Thyroid gland (tissue), 4 donors: Measurements from ENCODE around the gene TEX2. TPM values are rescaled to one million over a fixed set of nuclear protein-coding genes. Genes with fewer than 3 reads are reported as not detected.

ENCODE experiments used
- DNase-seq, 2 donors: peaks; one replicate each; pipeline ENCODE4 v3.0.0-alpha.2; 2019
- H3K27ac ChIP-seq, 3 donors: fragments of 200-600 bp; sonication (generic); 1 replicate in 2 of 3; 2 replicates in 1 of 3; pipeline ENCODE4 v1.5.1; 2016 to 2019; ENCODE audit warnings: mild to moderate bottlenecking in 1 of 3, moderate library complexity in 1 of 3
- H3K27me3 ChIP-seq: fragments of 200-600 bp; sonication (generic); one replicate; pipeline ENCODE4 v1.5.1; 2019
- H3K36me3 ChIP-seq, 2 donors: fragments of 200-600 bp; sonication (generic); one replicate each; pipeline ENCODE4 v1.5.1; 2016 to 2019
- H3K4me1 ChIP-seq, 2 donors: fragments of 200-600 bp; sonication (generic); one replicate each; pipeline ENCODE4 v1.5.1; 2017 to 2019
- H3K4me3 ChIP-seq, 3 donors: fragments of 200-600 bp; sonication (generic); replicated peaks in 1 of 3; 1 replicate in 2 of 3; 2 replicates in 1 of 3; pipeline ENCODE4 v1.5.1; 2016; ENCODE audit warnings: mild to moderate bottlenecking in 1 of 3
- H3K9me3 ChIP-seq: fragments of 200-600 bp; sonication (generic); one replicate; pipeline ENCODE4 v1.5.1; 2017
- POLR2A ChIP-seq, 2 donors: fragments of 450-650 bp; IDR thresholded peaks; one replicate each; pipeline ENCODE4 v1.6.1; 2017; ENCODE audit warnings: antibody characterized with exemption in 2 of 2, mild to moderate bottlenecking in 2 of 2, moderate library complexity in 1 of 2
- WGBS, 2 donors: methylation state at CpG; one replicate each; pipeline ENCODE4 v1.1.5; 2017; 5-methylcytosine and 5-hydroxymethylcytosine counted together
- intact Hi-C: fragments of 100-400 bp; cut with DNase I; formaldehyde crosslinking; loops from one replicate; pipeline ENCODE4 v1.15.1; 2023
- total RNA-seq, 4 donors: library from RNA; depleted of rRNA; stranded (reverse); fragments of >200 nt; gene quantifications; one replicate each; pipeline ENCODE4 v1.2.3, GENCODE V29; 2016
- TF ChIP-seq, protein P1 (sequence below), 6 experiments: fragments of 200-600 bp in 3 of 6; fragments of 450-650 bp in 3 of 6; sonication (generic) in 3 of 6; IDR thresholded peaks; one replicate each; pipeline ENCODE4 v1.5.1; 2016 to 2019; ENCODE audit warnings: antibody characterized with exemption in 6 of 6, mild to moderate bottlenecking in 2 of 6, inconsistent platforms in 1 of 6, moderate library complexity in 1 of 6

The TEX2 gene
- total RNA-seq, 4 donors from 2014 or later: 63.9 to 101 (median 71.7) TPM

- Histone ChIP-seq H3K27ac (no peak overlapping the region), H3K4me3 (no peak overlapping the region), H3K27me3 (no peaks in the 10 kb centered on the region), H3K4me1 (peaks cover 18% of the 10 kb centered on the region in 2 donors), H3K36me3 (peaks cover 0 to 6% of the 10 kb centered on the region in 2 donors), H3K9me3 (no peaks in the 10 kb centered on the region)
- 81 to 86% methylated on average over 11 to 12 of the region's 12 CpGs for WGBS, 2 donors
- intact Hi-C loops: no loop called here
- no peak for DNase-seq
- TF ChIP-seq, protein P1, sequence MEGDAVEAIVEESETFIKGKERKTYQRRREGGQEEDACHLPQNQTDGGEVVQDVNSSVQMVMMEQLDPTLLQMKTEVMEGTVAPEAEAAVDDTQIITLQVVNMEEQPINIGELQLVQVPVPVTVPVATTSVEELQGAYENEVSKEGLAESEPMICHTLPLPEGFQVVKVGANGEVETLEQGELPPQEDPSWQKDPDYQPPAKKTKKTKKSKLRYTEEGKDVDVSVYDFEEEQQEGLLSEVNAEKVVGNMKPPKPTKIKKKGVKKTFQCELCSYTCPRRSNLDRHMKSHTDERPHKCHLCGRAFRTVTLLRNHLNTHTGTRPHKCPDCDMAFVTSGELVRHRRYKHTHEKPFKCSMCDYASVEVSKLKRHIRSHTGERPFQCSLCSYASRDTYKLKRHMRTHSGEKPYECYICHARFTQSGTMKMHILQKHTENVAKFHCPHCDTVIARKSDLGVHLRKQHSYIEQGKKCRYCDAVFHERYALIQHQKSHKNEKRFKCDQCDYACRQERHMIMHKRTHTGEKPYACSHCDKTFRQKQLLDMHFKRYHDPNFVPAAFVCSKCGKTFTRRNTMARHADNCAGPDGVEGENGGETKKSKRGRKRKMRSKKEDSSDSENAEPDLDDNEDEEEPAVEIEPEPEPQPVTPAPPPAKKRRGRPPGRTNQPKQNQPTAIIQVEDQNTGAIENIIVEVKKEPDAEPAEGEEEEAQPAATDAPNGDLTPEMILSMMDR (IDR thresholded peaks at IDR 0.05): no peak
- no peak for TF ChIP-seq POLR2A (IDR thresholded peaks at IDR 0.05)
Observed at GRCh38 chr17:64158831-64159590, 104.0 kb downstream of the TEX2 start.

GRCh38 chr17:64158406-64158805 lies 104.7 kb downstream of the TEX2 start:
- 74 to 75% methylated on average over 7 of the region's 7 CpGs for WGBS, 2 donors
- intact Hi-C loops: no loop called here
- Histone ChIP-seq H3K27ac (no peak overlapping the region), H3K4me3 (no peak overlapping the region), H3K36me3 (peaks cover 0 to 6% of the 10 kb centered on the region in 2 donors), H3K9me3 (no peaks in the 10 kb centered on the region), H3K4me1 (peaks cover 18% of the 10 kb centered on the region in 2 donors), H3K27me3 (no peaks in the 10 kb centered on the region)
- TF ChIP-seq POLR2A (IDR thresholded peaks at IDR 0.05): no peak
- TF ChIP-seq, protein P1 (IDR thresholded peaks at IDR 0.05): no peak
- DNase-seq: no peak

- no peaks in the 10 kb centered on the region for H3K9me3 ChIP-seq
- 96 to 100% methylated on average over 2 of the region's 2 CpGs for WGBS, 2 donors
- no peaks in the 10 kb centered on the region for H3K27me3 ChIP-seq
- intact Hi-C loops: no loop called here
- peaks cover 18% of the 10 kb centered on the region in 2 donors for H3K4me1 ChIP-seq
- TF ChIP-seq, protein P1 (IDR thresholded peaks at IDR 0.05): no peak
- no peak for TF ChIP-seq POLR2A (IDR thresholded peaks at IDR 0.05)
- peaks cover 0 to 8% of the 10 kb centered on the region in 2 donors for H3K36me3 ChIP-seq
- H3K4me3 ChIP-seq: no peak overlapping the region
- peak overlapping the region in 2 of 3 donors; percentile 75 to 90 for H3K27ac ChIP-seq
- DNase-seq: no peak
Observed at GRCh38 chr17:64157669-64158180, 105.3 kb downstream of the TEX2 start.

- peaks cover 6 to 17% of the 10 kb centered on the region in 2 donors for H3K36me3 ChIP-seq
- H3K4me1 ChIP-seq: peaks cover 18% of the 10 kb centered on the region in 2 donors
- DNase-seq: peak; percentile 82 to 88
- TF ChIP-seq, protein P1 (IDR thresholded peaks at IDR 0.05): no peak
- peak overlapping the region; percentile 75 to 90 (median 79) for H3K27ac ChIP-seq
- intact Hi-C loops: no loop called here
- no peak overlapping the region for H3K4me3 ChIP-seq
- H3K9me3 ChIP-seq: no peaks in the 10 kb centered on the region
- 29 to 42% methylated on average over 2 of the region's 2 CpGs for WGBS, 2 donors
- H3K27me3 ChIP-seq: no peaks in the 10 kb centered on the region
Observed at GRCh38 chr17:64156670-64157069, 106.4 kb downstream of the TEX2 start.
